DND-41 (cell line): ENCODE measurements around the gene AHRR.
A peak's percentile ranks its signal among the peaks of the same experiment; 100 is the strongest.

ENCODE experiments used
- ATAC-seq: fragments of 200-7000 bp; cut with Tn5 transposase; 3 replicates; pipeline ENCODE4 v1.9.1; 2021; ENCODE audit warnings: low read depth; ENCODE audit not compliant: insufficient read depth
- DNase-seq: peaks from one replicate; pipeline ENCODE4 v3.0.0-alpha.2; 2020
- H2AFZ ChIP-seq: 2 replicates; pipeline ENCODE4 v1.6.0; 2012; ENCODE audit warnings: low read depth, low read length
- H3K27ac ChIP-seq: 2 replicates; pipeline ENCODE4 v1.5.1; 2012; ENCODE audit warnings: low read length, inconsistent platforms
- H3K27me3 ChIP-seq: fragments of 200-600 bp; sonication (generic); 2 replicates; pipeline ENCODE4 v1.6.0; 2012; ENCODE audit warnings: low read length, mild to moderate bottlenecking, inconsistent platforms; ENCODE audit not compliant: insufficient read depth, poor library complexity
- H3K36me3 ChIP-seq: 2 replicates; pipeline ENCODE4 v1.5.1; 2012; ENCODE audit warnings: low read length, inconsistent platforms; ENCODE audit not compliant: insufficient read depth
- H3K4me1 ChIP-seq: 2 replicates; pipeline ENCODE4 v1.5.1; 2012; ENCODE audit warnings: mild to moderate bottlenecking, low read length; ENCODE audit not compliant: insufficient read depth
- H3K4me2 ChIP-seq: 2 replicates; pipeline ENCODE4 v1.6.0; 2012; ENCODE audit warnings: mild to moderate bottlenecking, moderate library complexity, low read length, inconsistent platforms; ENCODE audit not compliant: insufficient read depth
- H3K4me3 ChIP-seq, 2 experiments: fragments of 200-600 bp in 1 of 2; shearing (Covaris generic) in 1 of 2; 2 replicates each; pipeline ENCODE4 v1.5.1; 2012 to 2016; ENCODE audit warnings: inconsistent platforms in 2 of 2, low read length in 2 of 2, mild to moderate bottlenecking in 2 of 2, low read depth in 1 of 2, moderate library complexity in 1 of 2
- H3K79me2 ChIP-seq: 2 replicates; pipeline ENCODE4 v1.6.0; 2012; ENCODE audit warnings: low read length, inconsistent platforms; ENCODE audit not compliant: insufficient read depth
- H3K9ac ChIP-seq: 2 replicates; pipeline ENCODE4 v1.6.0; 2012; ENCODE audit warnings: low read depth, mild to moderate bottlenecking, inconsistent platforms, low read length, moderate library complexity
- H3K9me3 ChIP-seq: 2 replicates; pipeline ENCODE4 v1.5.1; 2012; ENCODE audit warnings: low read length, moderate library complexity, mild to moderate bottlenecking, inconsistent platforms; ENCODE audit not compliant: insufficient read depth, severe bottlenecking
- H4K20me1 ChIP-seq: 2 replicates; pipeline ENCODE4 v1.6.0; 2012; ENCODE audit warnings: low read length; ENCODE audit not compliant: insufficient read depth
- EZH2 ChIP-seq: IDR thresholded peaks from 3 replicates; pipeline ENCODE4 v1.6.1; 2012; ENCODE audit warnings: borderline replicate concordance, low read depth, mild to moderate bottlenecking, moderate library complexity, low read length, inconsistent platforms; ENCODE audit not compliant: severe bottlenecking
- TF ChIP-seq, protein P1 (sequence below): IDR thresholded peaks from 2 replicates; pipeline ENCODE4 v1.5.1; 2012; ENCODE audit warnings: borderline replicate concordance, low read length, moderate library complexity, mild to moderate bottlenecking; ENCODE audit not compliant: poor library complexity, severe bottlenecking; ENCODE audit errors: extremely low read depth

AHRR gene

DNA sequence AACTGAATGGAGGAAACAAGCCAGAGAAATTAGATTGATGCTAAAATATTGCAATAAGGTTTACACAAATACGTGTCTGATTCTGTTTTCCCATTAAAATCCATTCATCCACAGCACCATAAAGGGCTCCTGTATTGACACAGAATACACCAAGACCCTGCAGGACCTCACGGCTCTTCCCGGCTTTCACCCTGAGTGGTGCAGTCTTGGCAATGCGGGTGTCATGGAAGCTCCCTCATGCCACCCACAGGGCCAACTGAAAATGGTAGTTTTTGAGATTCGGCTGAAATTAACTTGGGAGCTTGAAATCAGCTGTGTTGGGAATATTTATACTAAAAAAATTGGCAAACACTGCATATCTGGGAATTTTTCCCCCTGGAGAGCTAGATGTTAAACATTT, 104.2 kb downstream of the AHRR start:
- H3K4me3 ChIP-seq: no peak overlapping the region
- no peaks in the 10 kb centered on the region for H3K36me3 ChIP-seq
- H3K4me2 ChIP-seq: no peak overlapping the region
- H2AFZ ChIP-seq: no peak overlapping the region
- no peaks in the 10 kb centered on the region for H3K9me3 ChIP-seq
- no peaks in the 10 kb centered on the region for H4K20me1 ChIP-seq
- TF ChIP-seq, protein P1, sequence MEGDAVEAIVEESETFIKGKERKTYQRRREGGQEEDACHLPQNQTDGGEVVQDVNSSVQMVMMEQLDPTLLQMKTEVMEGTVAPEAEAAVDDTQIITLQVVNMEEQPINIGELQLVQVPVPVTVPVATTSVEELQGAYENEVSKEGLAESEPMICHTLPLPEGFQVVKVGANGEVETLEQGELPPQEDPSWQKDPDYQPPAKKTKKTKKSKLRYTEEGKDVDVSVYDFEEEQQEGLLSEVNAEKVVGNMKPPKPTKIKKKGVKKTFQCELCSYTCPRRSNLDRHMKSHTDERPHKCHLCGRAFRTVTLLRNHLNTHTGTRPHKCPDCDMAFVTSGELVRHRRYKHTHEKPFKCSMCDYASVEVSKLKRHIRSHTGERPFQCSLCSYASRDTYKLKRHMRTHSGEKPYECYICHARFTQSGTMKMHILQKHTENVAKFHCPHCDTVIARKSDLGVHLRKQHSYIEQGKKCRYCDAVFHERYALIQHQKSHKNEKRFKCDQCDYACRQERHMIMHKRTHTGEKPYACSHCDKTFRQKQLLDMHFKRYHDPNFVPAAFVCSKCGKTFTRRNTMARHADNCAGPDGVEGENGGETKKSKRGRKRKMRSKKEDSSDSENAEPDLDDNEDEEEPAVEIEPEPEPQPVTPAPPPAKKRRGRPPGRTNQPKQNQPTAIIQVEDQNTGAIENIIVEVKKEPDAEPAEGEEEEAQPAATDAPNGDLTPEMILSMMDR: peak; percentile 42
- TF ChIP-seq EZH2: no peak
- no peak for ATAC-seq
- H3K9ac ChIP-seq: no peak overlapping the region
- no peak for DNase-seq
- H3K27ac ChIP-seq: no peak overlapping the region
- no peaks in the 10 kb centered on the region for H3K4me1 ChIP-seq
- H3K27me3 ChIP-seq: no peaks in the 10 kb centered on the region
- H3K79me2 ChIP-seq: no peaks in the 10 kb centered on the region

GRCh38 chr5:426392-426976, 105.0 kb downstream of the AHRR start:
- no peak for ATAC-seq
- Histone ChIP-seq H3K27me3 (no peaks in the 10 kb centered on the region), H3K4me2 (no peak overlapping the region), H3K36me3 (no peaks in the 10 kb centered on the region), H3K9me3 (no peaks in the 10 kb centered on the region), H3K79me2 (no peaks in the 10 kb centered on the region), H3K4me1 (no peaks in the 10 kb centered on the region), H3K4me3 (no peak overlapping the region), H2AFZ (no peak overlapping the region), H4K20me1 (no peaks in the 10 kb centered on the region), H3K9ac (no peak overlapping the region), H3K27ac (no peak overlapping the region)
- TF ChIP-seq, protein P1: no peak
- TF ChIP-seq EZH2: no peak
- DNase-seq: no peak

DNA sequence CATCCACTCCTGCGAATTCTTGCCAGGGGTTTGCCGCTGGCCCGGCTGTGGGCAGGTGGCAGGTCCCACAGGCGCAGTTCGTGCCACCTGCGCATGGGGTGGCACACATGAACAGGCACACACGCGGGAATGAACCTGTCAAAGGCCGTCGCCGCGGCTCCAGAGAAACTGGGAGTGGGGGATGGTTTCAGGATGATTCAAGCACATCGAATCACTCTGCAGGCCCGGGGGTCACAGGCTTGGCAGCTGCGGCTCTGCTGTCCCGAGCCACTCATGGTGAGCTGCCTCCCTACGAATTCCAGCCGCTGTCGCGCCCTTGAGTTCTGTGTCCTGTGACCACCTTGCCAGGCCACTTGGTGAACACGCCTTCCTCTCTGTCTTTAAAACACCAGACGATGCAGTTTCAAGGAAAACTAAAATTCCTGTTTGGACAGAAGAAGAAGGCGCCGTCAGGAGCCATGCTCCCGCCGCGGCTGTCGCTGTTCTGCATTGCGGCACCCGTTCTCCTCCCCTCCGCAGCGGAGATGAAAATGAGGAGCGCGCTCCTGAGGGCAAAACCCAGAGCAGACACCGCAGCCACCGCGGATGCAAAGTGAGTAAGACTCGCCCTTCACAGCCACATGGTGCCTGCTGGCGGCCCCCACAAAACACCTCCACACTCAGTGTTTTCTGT, 106.0 kb downstream of the AHRR start:
- Histone ChIP-seq H3K4me1 (no peaks in the 10 kb centered on the region), H3K4me3 (no peak overlapping the region), H2AFZ (no peak overlapping the region), H3K27ac (no peak overlapping the region), H3K36me3 (no peaks in the 10 kb centered on the region), H3K9ac (no peak overlapping the region), H4K20me1 (no peaks in the 10 kb centered on the region), H3K27me3 (no peaks in the 10 kb centered on the region), H3K4me2 (no peak overlapping the region), H3K79me2 (no peaks in the 10 kb centered on the region), H3K9me3 (no peaks in the 10 kb centered on the region)
- ATAC-seq (no peak), DNase-seq (no peak)
- no peak for TF ChIP-seq EZH2
- TF ChIP-seq, protein P1: no peak
